ENCODE measurements around the gene USP19.

- TF ChIP-seq EP300 (IDR thresholded peaks at IDR 0.05) (no peak), POLR2A (IDR thresholded peaks at IDR 0.05) (no peak)
- TF ChIP-seq, protein P1, sequence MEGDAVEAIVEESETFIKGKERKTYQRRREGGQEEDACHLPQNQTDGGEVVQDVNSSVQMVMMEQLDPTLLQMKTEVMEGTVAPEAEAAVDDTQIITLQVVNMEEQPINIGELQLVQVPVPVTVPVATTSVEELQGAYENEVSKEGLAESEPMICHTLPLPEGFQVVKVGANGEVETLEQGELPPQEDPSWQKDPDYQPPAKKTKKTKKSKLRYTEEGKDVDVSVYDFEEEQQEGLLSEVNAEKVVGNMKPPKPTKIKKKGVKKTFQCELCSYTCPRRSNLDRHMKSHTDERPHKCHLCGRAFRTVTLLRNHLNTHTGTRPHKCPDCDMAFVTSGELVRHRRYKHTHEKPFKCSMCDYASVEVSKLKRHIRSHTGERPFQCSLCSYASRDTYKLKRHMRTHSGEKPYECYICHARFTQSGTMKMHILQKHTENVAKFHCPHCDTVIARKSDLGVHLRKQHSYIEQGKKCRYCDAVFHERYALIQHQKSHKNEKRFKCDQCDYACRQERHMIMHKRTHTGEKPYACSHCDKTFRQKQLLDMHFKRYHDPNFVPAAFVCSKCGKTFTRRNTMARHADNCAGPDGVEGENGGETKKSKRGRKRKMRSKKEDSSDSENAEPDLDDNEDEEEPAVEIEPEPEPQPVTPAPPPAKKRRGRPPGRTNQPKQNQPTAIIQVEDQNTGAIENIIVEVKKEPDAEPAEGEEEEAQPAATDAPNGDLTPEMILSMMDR (IDR thresholded peaks at IDR 0.05), result no peak
Observed at GRCh38 chr3:49163609-49164008, 43.0 kb upstream of the USP19 start.
